Sciatic nerve (tissue), 2 donors: ENCODE measurements around the gene ZSWIM3. TPM values are rescaled to one million over a fixed set of nuclear protein-coding genes. Genes with fewer than 3 reads are reported as not detected.
A peak's percentile ranks its signal among the peaks of the same experiment; 100 is the strongest.

ENCODE experiments used
- ATAC-seq: fragments of 200-7000 bp; cut with Tn5 transposase; one replicate; pipeline ENCODE4 v1.9.1; 2020; ENCODE audit warnings: mild to moderate bottlenecking, moderate library complexity
- DNase-seq: peaks from one replicate; pipeline ENCODE4 v3.0.0-alpha.2; 2020; ENCODE audit warnings: low spot score
- intact Hi-C: fragments of 100-400 bp; cut with DNase I; formaldehyde crosslinking; loops from one replicate; pipeline ENCODE4 v1.14.2; 2022
- total RNA-seq: library from RNA; stranded (reverse); fragmentation: NEBNext Ultra II Directional; extraction: Animal tissue kit (Norgen Biotek cat#: 25700); gene quantifications from one replicate; pipeline ENCODE4 v1.2.1, GENCODE V29; 2021
- donor health status: DM: no; HTN: no; CAD: no.
- donor health status: DM: no; HTN: no; CAD: no.

Gene ZSWIM3
- total RNA-seq, 1 donor from 2014 or later: 3.8 TPM

DNA sequence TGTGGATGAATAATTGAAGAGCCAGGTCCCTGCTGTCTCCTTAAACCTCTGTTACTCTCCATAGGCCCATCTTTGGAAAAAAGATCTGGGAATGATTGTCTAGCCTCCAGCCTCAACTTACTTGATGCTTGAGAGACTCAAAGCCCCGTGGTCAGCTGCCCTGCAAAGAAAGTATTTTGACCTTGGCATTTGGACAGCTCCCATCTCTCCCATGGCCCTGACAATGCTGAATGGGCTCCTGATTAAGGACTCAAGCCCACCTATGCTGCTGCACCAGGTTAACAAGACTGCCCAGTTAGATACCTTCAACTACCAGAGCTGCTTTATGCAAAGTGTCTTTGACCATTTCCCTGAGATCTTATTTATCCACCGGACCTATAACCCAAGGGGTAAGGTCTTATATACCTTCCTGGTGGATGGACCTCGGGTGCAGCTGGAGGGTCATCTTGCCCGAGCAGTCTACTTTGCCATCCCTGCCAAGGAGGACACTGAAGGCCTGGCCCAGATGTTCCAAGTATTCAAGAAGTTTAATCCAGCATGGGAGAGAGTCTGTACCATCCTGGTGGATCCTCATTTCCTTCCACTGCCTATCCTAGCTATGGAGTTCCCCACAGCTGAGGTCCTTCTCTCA is 25.2 kb downstream of the ZSWIM3 start:
- no peak for ATAC-seq
- intact Hi-C loops: no loop called here
- no peak for DNase-seq

DNA sequence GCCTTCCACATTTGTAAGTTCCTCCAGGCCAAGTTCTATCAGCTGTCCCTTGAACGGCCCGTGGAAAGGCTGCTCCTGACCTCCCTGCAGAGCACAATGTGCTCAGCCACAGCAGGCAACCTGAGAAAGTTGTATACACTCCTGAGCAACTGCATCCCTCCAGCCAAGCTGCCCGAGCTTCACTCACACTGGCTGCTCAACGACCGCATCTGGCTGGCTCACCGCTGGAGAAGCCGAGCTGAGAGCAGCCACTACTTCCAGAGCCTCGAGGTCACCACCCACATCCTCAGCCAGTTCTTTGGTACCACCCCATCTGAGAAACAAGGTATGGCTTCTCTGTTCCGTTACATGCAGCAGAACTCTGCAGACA is 25.7 kb downstream of the ZSWIM3 start:
- intact Hi-C loops: no loop called here
- DNase-seq (no peak), ATAC-seq (no peak)

DNA sequence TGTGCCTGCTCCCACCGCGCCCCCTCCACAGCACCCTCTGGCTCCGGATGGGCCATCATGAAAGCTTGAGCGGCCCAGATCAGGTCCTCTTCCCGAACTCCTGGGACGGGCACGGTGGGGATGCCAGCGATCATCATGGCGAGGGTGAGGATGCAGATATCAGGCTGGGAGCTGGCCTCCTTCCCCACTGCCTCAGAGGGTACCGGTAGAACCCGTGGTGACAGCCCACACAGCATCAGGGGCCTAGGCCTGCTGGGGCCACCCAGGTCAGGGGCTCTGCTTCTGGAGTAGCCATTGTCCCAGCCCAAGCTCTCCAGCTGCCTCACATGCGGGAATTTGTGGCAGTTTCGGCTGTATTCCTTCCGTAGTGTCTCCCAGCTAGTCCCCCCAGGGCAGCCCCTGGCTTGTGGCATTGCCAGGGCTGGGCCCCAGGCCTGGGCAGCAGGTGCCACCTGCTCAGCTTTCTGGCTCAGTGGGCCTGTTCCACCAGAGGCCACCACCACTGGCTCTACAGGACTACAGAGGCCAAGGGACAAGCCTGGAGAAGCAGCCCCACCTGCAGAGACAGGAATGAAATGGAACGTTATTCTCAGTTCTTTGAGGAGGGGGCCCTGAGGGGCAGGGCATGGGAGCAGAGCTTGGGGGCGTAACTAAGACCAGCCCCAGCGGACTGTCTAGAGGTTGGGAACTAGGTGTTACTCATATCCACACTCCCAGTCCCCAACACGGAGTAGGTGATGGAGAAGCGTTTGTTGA is 29.4 kb downstream of the ZSWIM3 start:
- intact Hi-C loops: no loop called here
- no peak for DNase-seq
- ATAC-seq: no peak

DNA sequence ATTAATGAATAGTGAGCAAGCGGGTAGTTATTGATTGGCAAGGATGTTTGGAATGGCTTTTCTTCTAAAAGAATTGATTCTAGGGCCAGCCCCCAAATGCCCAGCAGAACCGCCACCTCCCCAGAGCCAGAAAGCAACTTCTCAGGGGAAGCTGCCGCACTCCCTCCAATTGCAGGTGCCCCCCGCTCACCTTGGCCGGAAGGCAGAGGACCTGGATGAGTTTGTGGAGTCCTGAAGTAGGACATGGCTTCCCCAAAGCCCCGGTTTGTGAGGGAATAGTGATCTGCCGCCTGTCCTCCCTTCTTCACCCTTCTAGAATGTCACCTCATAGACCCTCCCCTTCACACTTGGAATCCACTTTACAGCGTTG is 29.9 kb downstream of the ZSWIM3 start, which contains the start of gene SPATA25:
Gene SPATA25, minus strand, starts transcription at position 277 of the 370 bp plus-strand sequence. Its CDS starts 32 bp downstream, at position 245.
- DNase-seq (no peak), ATAC-seq (no peak)
- intact Hi-C loops: no loop called here

DNA sequence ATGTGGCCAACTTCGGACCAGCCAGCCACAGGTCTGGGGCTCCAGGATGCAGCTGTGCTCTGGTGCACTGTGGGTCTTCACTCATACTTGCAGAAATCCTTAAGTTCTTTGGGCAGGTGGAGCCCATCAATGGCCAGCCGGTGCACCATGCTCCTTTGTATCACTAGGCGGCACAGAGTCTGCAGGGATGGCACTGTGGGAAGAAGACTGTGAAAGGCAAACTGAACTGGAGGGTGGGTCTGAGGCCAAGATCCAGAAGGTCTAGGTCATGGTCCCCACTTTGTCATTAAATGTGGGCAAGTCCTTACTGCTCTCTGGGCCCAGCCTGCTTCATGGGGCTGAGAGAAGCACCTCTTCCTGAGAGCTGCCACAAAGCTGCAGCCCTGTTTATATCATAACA is 31.3 kb downstream of the ZSWIM3 start:
- no peak for ATAC-seq
- intact Hi-C loops: no loop called here
- DNase-seq: no peak

- intact Hi-C loops: loop anchor here (10.0 kb wide), 1 partner anchor 64 kb away; no protein-coding TSS in a partner anchor
- peak; percentile 91 for DNase-seq
- ATAC-seq: peak; percentile 90
Observed at GRCh38 chr20:45890077-45890984, 32.9 kb downstream of the ZSWIM3 start.

DNA sequence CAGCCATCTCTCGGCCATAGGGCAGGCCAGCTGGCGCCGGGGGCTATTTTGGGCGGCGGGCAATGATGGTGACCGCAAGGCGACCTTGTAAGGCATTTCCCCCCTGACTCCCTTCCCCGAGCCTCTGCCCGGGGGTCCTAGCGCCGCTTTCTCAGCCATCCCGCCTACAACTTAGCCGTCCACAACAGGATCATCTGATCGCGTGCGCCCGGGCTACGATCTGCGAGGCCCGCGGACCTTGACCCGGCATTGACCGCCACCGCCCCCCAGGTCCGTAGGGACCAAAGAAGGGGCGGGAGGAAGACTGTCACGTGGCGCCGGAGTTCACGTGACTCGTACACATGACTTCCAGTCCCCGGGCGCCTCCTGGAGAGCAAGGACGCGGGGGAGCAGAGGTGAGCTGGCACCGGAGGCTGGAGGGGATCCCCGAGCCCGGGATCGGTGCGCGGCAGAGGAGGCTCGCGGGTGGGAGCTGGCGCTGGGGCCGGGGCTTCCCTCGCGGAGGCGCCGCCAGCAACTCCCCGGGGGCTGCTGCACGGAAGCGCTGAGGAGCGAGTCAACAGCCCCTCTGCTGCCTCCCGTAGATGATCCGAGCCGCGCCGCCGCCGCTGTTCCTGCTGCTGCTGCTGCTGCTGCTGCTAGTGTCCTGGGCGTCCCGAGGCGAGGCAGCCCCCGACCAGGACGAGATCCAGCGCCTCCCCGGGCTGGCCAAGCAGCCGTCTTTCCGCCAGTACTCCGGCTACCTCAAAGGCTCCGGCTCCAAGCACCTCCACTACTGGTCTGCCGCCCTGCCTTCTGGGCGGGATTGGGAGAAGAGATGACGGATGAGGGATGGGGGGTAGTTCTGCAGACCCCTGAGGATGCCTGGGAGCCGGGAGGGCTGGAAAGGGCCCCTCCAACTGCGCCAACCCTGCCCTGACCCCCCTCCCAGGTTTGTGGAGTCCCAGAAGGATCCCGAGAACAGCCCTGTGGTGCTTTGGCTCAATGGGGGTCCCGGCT is 33.9 kb downstream of the ZSWIM3 start, which contains the start of the genes CTSA and NEURL2:
Gene CTSA, plus strand, starts transcription at position 351 of the 999 bp plus-strand sequence. Its CDS starts 234 bp downstream, at position 585.
Gene NEURL2, minus strand, starts transcription at position 224 of the 999 bp plus-strand sequence. Its CDS starts 217 bp downstream, at position 7.
- intact Hi-C loops: loop anchor here (10.0 kb wide), 1 partner anchor 64 kb away; no protein-coding TSS in a partner anchor
- DNase-seq (peak; percentile 97), ATAC-seq (peak; percentile 93)

- intact Hi-C loops: loop anchor here (10.0 kb wide), 1 partner anchor 63 kb away; no protein-coding TSS in a partner anchor
- ATAC-seq (no peak), DNase-seq (no peak)
Observed at GRCh38 chr20:45892049-45892825, 34.8 kb downstream of the ZSWIM3 start.

DNA sequence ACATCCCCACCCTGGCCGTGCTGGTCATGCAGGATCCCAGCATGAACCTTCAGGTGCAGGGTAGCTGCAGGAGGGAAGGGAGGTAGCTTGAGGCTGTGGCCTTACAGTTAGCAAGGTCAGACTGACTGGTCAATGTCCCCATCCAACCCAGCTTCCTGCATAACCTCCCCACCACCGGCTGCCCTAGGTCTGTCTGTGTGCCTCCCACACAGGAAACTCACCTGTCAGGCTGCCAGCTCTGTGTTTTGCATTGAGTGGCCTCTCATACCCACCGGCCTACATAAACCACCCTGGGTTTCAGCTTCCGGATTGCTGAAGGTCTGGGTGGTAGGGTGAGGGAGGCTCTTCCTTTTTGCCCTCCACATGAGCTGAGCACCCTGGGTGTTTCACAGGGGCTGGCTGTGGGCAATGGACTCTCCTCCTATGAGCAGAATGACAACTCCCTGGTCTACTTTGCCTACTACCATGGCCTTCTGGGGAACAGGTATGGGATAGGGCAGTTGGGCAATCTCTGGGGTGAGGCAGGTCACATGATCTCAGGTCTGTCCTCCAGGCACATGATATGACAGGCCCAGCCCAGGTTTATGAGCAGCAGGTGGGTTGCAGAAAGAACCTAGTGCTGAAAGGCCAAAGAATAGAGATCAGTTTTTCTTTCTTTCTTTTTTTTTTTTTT is 35.5 kb downstream of the ZSWIM3 start:
- ATAC-seq (no peak), DNase-seq (peak; percentile 64)
- intact Hi-C loops: loop anchor here (10.0 kb wide), 1 partner anchor 62 kb away; no protein-coding TSS in a partner anchor

- intact Hi-C loops: loop anchor here (10.0 kb wide), 1 partner anchor 61 kb away; no protein-coding TSS in a partner anchor
- no peak for DNase-seq
- no peak for ATAC-seq
Observed at GRCh38 chr20:45893831-45894230, 36.4 kb downstream of the ZSWIM3 start.

DNA sequence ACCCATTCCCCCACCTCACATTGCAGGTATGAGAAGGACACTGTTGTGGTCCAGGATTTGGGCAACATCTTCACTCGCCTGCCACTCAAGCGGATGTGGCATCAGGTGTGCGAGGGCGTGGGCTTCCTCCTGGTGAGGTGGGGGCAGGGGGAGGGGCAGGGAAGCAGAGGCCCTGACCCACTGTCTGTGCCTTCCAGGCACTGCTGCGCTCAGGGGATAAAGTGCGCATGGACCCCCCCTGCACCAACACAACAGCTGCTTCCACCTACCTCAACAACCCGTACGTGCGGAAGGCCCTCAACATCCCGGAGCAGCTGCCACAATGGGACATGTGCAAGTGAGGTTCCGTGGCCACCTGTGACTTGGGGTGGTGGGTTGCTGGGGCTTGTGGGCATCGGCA is 37.4 kb downstream of the ZSWIM3 start:
- DNase-seq: no peak
- intact Hi-C loops: loop anchor here (10.0 kb wide), 1 partner anchor 60 kb away; no protein-coding TSS in a partner anchor
- ATAC-seq: no peak

DNA sequence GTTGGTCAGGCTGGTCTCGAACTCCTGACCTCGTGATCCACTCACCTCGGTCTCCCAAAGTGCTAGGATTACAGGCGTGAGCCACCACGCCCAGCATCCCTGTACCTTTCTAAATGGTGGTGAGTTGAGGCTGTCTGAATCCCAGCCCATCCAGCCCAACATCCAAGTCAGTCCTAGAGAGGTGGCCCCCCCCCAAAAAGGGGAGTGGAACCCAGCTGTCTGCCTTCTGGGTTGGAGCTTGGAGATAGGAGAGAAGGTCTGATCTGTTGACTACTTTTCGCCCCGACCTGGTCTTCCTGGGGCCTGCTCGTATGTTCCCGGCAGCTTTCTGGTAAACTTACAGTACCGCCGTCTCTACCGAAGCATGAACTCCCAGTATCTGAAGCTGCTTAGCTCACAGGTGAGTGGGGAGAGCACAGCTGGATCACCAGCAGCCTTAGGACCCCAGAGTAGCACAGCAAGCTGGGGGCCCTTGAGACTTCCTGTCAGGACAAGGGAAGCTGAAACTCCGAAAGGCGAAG is 39.3 kb downstream of the ZSWIM3 start:
- intact Hi-C loops: loop anchor here (10.0 kb wide), 1 partner anchor 58 kb away; no protein-coding TSS in a partner anchor
- ATAC-seq: no peak

DNA sequence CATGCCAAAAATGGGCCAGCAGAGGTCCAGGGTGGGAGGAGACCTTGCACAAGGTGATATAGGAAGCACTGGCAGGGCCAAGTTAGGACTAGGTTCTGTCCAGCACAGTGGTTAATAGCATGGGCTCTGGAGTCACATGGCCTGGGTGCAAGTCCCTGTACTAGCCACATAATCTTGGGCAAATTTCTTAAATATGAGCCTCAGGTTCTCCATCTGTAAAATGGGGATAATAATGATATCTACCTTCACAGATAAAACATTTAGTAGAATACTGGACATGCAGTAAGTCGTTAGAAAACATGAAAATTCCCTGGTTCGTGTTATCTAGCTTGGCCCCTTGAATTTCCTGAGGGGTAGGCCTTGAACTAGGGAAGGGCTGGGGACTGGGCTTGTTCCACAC is 39.9 kb downstream of the ZSWIM3 start:
- ATAC-seq (no peak), DNase-seq (no peak)
- intact Hi-C loops: loop anchor here (10.0 kb wide), 1 partner anchor 58 kb away; no protein-coding TSS in a partner anchor

More for the DNA sequence above, 39.3 kb downstream of the ZSWIM3 start:
- DNase-seq: no peak

- intact Hi-C loops: loop anchor here (10.0 kb wide), 1 partner anchor 57 kb away; no protein-coding TSS in a partner anchor
- no peak for DNase-seq
- no peak for ATAC-seq
Observed at GRCh38 chr20:45897692-45898091, 40.3 kb downstream of the ZSWIM3 start.

GRCh38 chr20:45898285-45898684 is 40.9 kb downstream of the ZSWIM3 start:
- DNase-seq: no peak
- intact Hi-C loops: loop anchor here (10.0 kb wide), 1 partner anchor 57 kb away; no protein-coding TSS in a partner anchor
- ATAC-seq: peak; percentile 5
